Measurements from ENCODE around the gene PHKA2. TPM values are rescaled to one million over a fixed set of nuclear protein-coding genes. Genes with fewer than 3 reads are reported as not detected.

Gene PHKA2
- total RNA-seq, 4 donors from 2014 or later, result 8.7 to 17.6 (median 14.1) TPM

GRCh38 chrX:18998653-18999052 is 14.7 kb upstream of the PHKA2 start:
- DNase-seq (ENCODE audit: low spot score in 2 of 2), result no peak
- H3K4me3 ChIP-seq (ENCODE audit: low read depth, poor library complexity, severe bottlenecking), result no peak overlapping the region
- intact Hi-C loops (cut with DNase I; ENCODE audit: low total_unique reads), result no loop called here
- TF ChIP-seq CTCF (IDR thresholded peaks at IDR 0.05) (no peak), POLR2A (IDR thresholded peaks at IDR 0.05) (no peak)
- 52 to 88% methylated on average over 1 of the region's 1 CpG for WGBS, 2 donors

- intact Hi-C loops (cut with DNase I; ENCODE audit: low total_unique reads), result no loop called here
- DNase-seq (ENCODE audit: low spot score in 2 of 2), result no peak
- no peak for TF ChIP-seq POLR2A (IDR thresholded peaks at IDR 0.05)
- TF ChIP-seq CTCF (IDR thresholded peaks at IDR 0.05), result no peak
- 49 to 58% methylated on average over 3 to 4 of the region's 4 CpGs for WGBS, 2 donors
- no peak overlapping the region for H3K4me3 ChIP-seq (ENCODE audit: low read depth, poor library complexity, severe bottlenecking)
These were observed 14.0 kb upstream of the PHKA2 start for GRCh38 chrX:18997916-18998315.

GRCh38 chrX:18996536-18996935 is 12.6 kb upstream of the PHKA2 start:
- H3K4me3 ChIP-seq (ENCODE audit: low read depth, poor library complexity, severe bottlenecking), result no peak overlapping the region
- DNase-seq (ENCODE audit: low spot score in 2 of 2), result no peak
- intact Hi-C loops (cut with DNase I; ENCODE audit: low total_unique reads), result no loop called here
- no peak for TF ChIP-seq CTCF (IDR thresholded peaks at IDR 0.05)

- TF ChIP-seq CTCF (IDR thresholded peaks at IDR 0.05) (no peak), POLR2A (IDR thresholded peaks at IDR 0.05) (no peak)
- no peak for DNase-seq (ENCODE audit: low spot score in 2 of 2)
- H3K4me3 ChIP-seq (ENCODE audit: low read depth, poor library complexity, severe bottlenecking), result no peak overlapping the region
- intact Hi-C loops (cut with DNase I; ENCODE audit: low total_unique reads), result no loop called here
- 59 to 60% methylated on average over 3 of the region's 3 CpGs for WGBS, 2 donors
These were observed 11.3 kb upstream of the PHKA2 start for GRCh38 chrX:18995221-18995620.

GRCh38 chrX:18994713-18995112 is 10.8 kb upstream of the PHKA2 start:
- intact Hi-C loops (cut with DNase I; ENCODE audit: low total_unique reads), result no loop called here
- TF ChIP-seq CTCF (IDR thresholded peaks at IDR 0.05) (no peak), POLR2A (IDR thresholded peaks at IDR 0.05) (no peak)
- no peak overlapping the region for H3K4me3 ChIP-seq (ENCODE audit: low read depth, poor library complexity, severe bottlenecking)
- 89 to 94% methylated on average over 3 of the region's 3 CpGs for WGBS, 2 donors
- no peak for DNase-seq (ENCODE audit: low spot score in 2 of 2)

- 83 to 97% methylated on average over 7 of the region's 7 CpGs for WGBS, 2 donors
- no peak for TF ChIP-seq POLR2A (IDR thresholded peaks at IDR 0.05)
- no peak for TF ChIP-seq CTCF (IDR thresholded peaks at IDR 0.05)
- H3K4me3 ChIP-seq (ENCODE audit: low read depth, poor library complexity, severe bottlenecking), result no peak overlapping the region
- DNase-seq (ENCODE audit: low spot score in 2 of 2), result no peak
- intact Hi-C loops (cut with DNase I; ENCODE audit: low total_unique reads), result no loop called here
These were observed 8.9 kb upstream of the PHKA2 start for GRCh38 chrX:18992829-18993228.

Data from lower leg skin (tissue), 4 donors.